HG03469 (cell line): ENCODE measurements around the gene PCDHGA7.
A peak's percentile ranks its signal among the peaks of the same experiment; 100 is the strongest.
"Not testable (repeated sequence)": the region's sequence is repeated elsewhere in the genome, so short reads cannot be mapped to it uniquely, and the experiment has no call there.

Source experiments
- ATAC-seq: cut with Tn5 transposase; IDR thresholded peaks from one replicate; pipeline ENCODE4 v1.9.1; 2021; ENCODE audit warnings: mild to moderate bottlenecking, moderate library complexity, moderate number of reproducible peaks; ENCODE audit not compliant: unreplicated experiment

Gene PCDHGA7

DNA sequence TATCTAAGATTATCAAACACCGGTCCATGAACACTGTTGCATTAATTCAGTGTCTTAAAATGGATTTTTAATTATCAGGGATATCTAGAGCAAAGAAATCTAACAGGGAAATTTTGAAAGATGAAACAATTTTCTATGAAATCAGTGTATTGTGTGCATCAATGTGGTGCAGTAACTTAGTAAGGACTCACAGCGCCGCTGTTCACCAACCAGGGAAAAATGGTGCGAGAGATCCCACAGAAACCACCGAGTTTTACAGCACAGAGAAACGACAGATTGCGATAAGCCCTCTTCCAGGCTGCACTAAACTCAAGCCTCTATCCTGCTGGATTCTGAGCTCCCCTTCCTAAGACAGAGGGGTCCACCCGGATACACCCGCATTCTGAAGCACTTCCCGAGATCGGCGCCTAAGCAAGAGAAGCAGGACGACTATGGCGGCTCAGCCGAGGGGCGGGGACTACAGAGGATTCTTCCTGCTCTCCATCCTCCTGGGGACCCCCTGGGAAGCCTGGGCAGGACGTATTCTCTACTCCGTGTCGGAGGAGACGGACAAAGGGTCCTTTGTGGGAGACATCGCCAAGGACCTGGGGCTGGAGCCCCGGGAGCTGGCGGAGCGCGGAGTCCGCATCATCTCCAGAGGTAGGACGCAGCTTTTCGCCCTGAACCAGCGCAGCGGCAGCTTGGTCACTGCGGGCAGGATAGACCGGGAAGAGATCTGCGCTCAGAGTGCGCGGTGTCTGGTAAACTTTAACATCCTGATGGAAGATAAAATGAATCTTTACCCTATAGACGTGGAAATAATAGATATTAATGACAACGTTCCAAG is at the start of gene PCDHGA7:
Gene PCDHGA7 (plus strand): TSS at position 274 of the 826 bp plus-strand sequence. CDS start 158 bp downstream, at position 432.
- no peak for ATAC-seq

DNA sequence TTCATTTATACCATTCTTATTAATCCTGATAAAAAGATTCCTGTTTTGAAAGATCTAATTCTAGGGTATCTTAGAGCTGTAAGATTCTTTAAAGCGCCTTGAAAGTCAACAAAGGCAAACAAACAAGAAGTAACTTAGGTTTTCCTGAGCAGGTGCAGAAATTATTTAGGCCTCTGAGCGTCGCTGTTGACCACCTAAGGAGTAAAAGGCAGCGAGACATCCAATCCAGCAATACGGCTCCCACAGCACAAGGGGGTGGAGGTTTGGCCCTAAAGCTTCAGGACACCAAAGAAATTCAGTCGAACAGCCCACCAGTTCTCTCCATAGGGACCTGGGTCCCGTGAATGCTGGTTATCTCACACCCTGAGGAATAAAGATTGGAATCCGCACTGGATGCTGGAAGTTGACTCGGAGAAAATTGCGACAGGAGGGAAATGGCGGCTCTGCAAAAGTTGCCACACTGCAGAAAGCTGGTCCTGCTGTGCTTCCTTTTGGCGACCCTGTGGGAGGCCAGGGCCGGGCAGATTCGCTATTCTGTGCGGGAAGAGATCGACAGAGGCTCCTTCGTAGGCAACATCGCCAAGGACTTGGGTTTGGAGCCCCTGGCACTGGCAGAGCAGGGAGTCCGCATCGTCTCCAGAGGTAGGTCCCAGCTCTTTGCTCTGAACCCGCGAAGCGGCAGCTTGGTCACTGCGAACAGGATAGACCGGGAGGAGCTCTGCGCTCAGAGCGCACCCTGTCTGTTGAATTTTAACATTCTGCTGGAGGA is 43.8 kb upstream of the PCDHGA7 start, which contains the start of gene PCDHGA2:
Gene PCDHGA2 (plus strand): TSS at position 223 of the 769 bp plus-strand sequence.
- ATAC-seq = no peak

GRCh38 chr5:141340781-141341354 is 41.7 kb upstream of the PCDHGA7 start:
- not testable (repeated sequence) for ATAC-seq

DNA sequence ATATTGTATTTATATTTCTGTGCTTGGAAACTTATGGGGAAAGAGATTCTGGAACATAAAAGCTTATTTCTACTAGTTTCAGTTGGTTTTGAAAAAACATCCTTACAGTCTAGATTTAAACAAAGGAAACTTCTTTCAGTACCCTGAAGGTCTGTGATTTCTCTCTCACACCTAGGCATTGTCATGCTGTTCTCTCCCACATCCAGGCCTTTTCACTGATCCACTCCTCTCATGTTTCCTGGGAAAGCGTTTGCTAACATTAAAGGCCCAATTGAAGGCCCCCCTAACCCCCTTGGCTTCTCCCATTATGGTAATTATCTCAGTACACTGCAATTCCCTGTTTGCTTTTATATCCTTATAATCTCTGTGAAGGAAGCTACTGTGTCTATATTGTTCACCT is 39.8 kb upstream of the PCDHGA7 start:
- ATAC-seq = no peak

DNA sequence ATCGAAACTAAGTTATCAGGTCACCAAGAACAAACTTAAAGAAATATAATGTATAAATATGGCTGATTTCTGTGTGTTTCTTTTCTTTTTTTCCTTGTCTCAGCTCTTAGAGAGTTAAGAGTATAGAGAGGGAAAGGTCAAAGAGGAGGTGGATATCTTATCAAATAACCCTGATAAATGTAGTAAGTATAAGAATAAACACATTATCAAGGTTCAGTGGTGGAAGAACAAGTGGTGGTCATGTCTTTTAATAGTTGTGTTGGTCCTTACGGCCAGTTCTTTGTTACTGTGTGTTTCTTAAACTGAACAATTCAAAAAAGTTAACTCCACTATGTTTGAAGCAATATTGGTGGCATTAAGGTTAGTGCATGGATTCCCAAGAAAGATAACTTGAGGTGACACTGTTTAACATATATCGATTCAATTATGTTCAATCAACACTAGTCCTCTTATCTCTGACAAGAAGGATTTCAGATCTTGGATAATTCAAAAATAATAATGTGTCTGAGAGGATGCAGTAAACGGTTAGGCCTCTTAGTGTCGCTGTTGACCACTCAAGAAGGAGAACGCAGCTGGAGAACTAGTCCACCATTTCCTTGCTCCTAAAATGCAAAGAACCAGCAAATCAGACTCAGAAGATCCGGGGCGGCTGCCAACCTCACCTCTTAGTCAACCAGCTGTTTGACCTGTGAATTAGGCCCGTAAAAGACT is 39.1 kb upstream of the PCDHGA7 start, which contains the start of gene PCDHGA3:
Gene PCDHGA3 (plus strand): TSS at position 588 of the 711 bp plus-strand sequence. CDS start 205 bp downstream, outside the sequence.
- no peak for ATAC-seq

GRCh38 chr5:141343953-141344463 is 38.5 kb upstream of the PCDHGA7 start:
- ATAC-seq = no peak

- no peak for ATAC-seq
Measured at GRCh38 chr5:141345327-141345726, 37.2 kb upstream of the PCDHGA7 start.

DNA sequence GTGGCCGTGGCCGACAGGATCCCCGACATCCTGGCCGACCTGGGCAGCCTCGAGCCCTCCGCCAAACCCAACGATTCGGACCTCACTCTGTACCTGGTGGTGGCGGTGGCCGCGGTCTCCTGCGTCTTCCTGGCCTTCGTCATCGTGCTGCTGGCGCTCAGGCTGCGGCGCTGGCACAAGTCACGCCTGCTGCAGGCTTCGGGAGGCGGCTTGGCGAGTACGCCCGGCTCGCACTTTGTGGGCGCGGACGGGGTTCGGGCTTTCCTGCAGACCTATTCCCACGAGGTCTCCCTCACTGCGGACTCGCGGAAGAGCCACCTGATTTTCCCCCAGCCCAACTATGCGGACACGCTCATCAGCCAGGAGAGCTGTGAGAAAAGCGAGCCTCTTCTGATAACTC is 36.5 kb upstream of the PCDHGA7 start:
- ATAC-seq = not testable (repeated sequence)

- ATAC-seq = peak; percentile 60
Measured at GRCh38 chr5:141349917-141350619, 32.5 kb upstream of the PCDHGA7 start, which contains the start of gene PCDHGB1. Gene PCDHGB1 (plus strand): TSS chr5:141350099. CDS start chr5:141350261, 162 bp downstream.

DNA sequence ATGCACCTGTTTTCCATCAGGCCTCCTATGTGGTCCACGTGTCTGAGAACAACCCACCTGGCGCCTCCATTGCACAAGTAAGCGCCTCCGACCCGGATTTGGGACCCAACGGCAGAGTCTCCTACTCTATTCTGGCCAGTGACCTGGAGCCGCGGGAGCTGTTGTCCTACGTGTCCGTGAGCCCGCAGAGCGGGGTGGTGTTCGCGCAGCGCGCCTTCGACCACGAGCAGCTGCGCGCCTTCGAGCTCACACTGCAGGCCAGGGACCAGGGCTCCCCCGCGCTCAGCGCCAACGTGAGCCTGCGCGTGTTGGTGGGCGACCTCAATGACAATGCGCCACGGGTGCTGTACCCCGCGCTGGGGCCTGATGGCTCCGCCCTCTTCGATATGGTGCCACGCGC is 31.0 kb upstream of the PCDHGA7 start:
- no peak for ATAC-seq

DNA sequence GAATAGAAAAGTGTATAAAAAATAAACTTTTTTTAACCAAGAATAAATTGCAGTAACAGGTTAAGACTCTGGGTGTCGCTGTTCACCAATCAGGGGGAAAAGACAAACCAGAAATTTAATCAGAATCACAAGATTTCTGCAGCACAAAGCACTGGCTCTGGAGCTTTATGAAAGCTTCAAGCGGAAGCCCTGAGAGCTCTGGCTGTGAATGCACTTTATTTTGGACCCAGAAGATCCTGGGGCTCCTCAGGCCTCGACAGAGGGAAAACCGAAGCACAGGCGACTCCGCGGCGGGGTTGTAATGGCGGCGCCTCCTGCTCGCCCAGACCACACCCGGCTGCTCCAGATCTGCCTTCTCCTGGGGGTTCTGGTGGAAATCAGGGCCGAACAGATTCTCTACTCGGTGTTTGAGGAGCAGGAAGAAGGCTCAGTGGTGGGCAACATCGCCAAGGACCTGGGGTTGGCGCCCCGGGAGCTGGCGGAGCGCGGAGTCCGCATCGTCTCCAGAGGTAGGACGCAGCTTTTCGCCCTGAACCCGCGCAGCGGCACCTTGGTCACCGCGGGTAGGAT is 27.6 kb upstream of the PCDHGA7 start, which contains the start of gene PCDHGA4:
Gene PCDHGA4 (plus strand): TSS at position 122 of the 570 bp plus-strand sequence. CDS start 87 bp downstream, at position 209.
- ATAC-seq = no peak

DNA sequence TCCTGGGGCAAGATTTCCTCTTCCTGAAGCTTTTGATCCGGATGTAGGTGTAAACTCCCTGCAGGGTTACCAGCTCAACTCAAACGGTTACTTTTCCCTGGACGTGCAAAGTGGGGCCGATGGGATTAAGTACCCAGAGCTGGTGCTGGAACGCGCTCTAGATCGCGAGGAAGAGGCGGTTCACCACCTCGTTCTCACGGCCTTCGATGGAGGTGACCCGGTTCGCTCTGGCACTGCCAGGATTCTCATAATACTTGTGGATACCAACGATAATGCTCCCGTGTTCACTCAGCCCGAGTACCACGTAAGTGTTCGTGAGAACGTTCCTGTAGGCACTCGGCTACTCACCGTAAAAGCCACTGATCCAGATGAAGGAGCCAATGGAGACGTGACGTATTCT is 26.9 kb upstream of the PCDHGA7 start:
- ATAC-seq = no peak

DNA sequence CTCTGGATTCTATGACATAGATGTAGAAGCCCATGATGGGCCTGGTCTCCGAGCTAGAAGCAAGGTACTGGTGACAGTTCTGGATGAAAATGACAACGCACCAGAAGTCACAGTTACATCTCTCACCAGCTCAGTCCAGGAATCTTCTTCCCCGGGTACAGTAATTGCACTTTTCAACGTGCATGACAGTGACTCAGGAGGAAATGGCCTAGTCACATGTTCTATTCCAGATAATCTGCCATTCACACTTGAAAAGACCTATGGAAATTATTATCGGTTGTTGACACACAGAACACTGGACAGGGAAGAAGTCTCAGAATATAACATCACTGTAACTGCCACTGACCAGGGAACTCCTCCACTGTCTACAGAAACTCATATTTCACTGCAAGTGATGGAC is 26.4 kb upstream of the PCDHGA7 start:
- ATAC-seq = no peak

DNA sequence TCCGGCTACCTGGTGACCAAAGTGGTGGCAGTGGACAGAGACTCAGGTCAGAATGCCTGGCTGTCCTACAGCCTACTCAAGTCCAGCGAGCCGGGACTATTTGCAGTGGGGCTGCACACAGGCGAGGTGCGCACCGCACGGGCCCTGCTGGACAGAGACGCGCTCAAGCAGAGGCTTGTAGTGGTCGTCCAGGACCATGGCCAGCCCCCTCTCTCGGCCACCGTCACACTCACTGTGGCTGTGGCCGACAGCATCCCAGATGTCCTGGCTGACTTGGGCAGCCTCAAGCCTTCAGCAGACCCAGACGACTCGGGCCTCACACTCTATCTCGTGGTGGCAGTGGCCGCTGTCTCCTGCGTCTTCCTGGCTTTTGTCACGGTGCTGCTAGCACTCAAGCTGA is 25.6 kb upstream of the PCDHGA7 start:
- no peak for ATAC-seq

- ATAC-seq = peak; percentile 74
Measured at GRCh38 chr5:141359790-141360426, 22.6 kb upstream of the PCDHGA7 start, which contains the start of gene PCDHGB2. Gene PCDHGB2 (plus strand): TSS chr5:141359994. CDS start chr5:141360136, 142 bp downstream.

DNA sequence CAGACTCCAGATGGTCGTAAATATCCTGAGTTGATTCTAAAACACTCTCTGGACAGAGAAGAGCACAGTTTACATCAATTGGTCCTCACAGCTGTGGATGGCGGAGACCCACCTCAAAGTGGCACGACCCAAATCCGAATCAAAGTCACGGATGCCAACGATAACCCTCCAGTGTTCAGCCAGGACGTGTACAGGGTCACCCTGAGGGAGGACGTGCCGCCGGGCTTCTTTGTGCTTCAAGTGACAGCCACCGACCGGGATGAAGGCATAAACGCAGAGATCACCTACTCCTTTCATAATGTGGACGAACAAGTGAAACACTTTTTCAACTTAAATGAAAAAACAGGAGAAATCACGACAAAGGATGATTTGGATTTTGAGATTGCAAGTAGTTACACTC is 21.9 kb upstream of the PCDHGA7 start:
- ATAC-seq = no peak

DNA sequence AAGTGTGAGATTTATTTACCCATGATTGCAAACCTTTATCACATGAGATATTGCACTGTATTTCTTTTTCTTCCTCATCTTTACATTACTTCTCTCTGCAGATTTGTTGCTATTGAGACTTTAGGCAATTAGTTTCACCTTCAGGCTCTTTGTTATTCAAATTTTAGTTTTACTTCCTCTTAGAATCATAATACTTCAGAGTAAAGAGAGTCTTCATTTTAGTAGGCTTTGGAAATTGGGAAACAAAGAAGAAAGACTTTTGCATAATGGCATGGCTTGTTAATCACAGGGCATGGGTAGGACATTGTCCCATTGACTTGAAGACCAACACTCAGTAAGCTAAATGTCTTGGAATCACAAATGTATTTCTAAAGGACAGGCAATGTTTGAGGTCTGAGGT is 19.8 kb upstream of the PCDHGA7 start:
- ATAC-seq = no peak

DNA sequence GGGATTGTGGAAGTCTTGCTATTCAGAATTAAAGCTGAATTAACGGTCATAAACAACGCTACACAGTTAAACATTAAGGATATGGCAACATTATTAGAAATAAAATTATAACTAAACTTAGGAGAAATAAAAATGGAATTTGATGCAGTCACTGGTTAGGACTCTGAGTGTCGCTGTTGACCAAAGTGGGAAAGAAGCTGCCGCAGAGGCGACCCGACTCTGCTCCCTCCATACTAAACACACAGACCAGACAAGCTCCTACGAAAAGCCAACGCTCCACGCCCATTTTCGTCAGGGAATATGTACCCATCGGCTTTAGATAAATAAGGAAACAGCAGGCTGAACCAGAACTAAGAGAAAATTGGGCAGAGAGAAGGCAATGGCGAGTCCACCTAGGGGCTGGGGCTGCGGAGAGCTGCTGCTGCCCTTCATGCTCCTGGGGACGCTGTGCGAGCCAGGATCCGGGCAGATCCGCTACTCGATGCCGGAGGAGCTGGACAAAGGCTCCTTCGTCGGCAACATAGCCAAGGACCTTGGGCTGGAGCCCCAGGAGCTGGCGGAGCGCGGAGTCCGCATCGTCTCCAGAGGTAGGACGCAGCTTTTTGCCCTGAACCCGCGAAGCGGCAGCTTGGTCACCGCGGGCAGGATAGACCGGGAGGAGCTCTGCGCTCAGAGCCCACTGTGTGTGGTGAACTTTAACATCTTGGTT is 18.4 kb upstream of the PCDHGA7 start, which contains the start of gene PCDHGA5:
Gene PCDHGA5 (plus strand): TSS at position 211 of the 709 bp plus-strand sequence. CDS start 169 bp downstream, at position 380.
- no peak for ATAC-seq
